Muscle of arm (tissue), 14 donors: ENCODE data around the gene NID2. TPM values are rescaled to one million over a fixed set of nuclear protein-coding genes. Genes with fewer than 3 reads are reported as not detected.

Source experiments
- DNase-seq: peaks from one replicate; pipeline ENCODE4 v3.0.0-alpha.2; 2013
- long read RNA-seq, 11 donors: transcript quantifications; one replicate each; lab custom pipeline, GENCODE V29; 2026
- polyA plus RNA-seq, 12 donors: library from polyadenylated mRNA; unstranded; fragments of 120-200 nt; gene quantifications; one replicate each; pipeline ENCODE4 v1.2.1, GENCODE V29; 2013; ENCODE audit not compliant: insufficient read length in 12 of 12

The NID2 gene
- 100 to 1,000 TPM in 6 of 12 donors, 10 to 100 TPM in 5, not detected in 1; 77.8 to 134 (median 103) TPM for polyA plus RNA-seq
- long read RNA-seq, donor 1, partial matches to known transcripts = 0 of 1 reads
- long read RNA-seq, donor 1, other reads (novel, unspliced or antisense) = 0 of 1 reads
- long read RNA-seq, donor 2, full-length matches to known transcripts = 6 of 19 reads
- long read RNA-seq, donor 2, partial matches to known transcripts = 13 of 19 reads
- long read RNA-seq, donor 2, other reads (novel, unspliced or antisense) = 0 of 19 reads
- long read RNA-seq, donor 3, full-length matches to known transcripts = 4 of 12 reads
- long read RNA-seq, donor 3, partial matches to known transcripts = 8 of 12 reads
- long read RNA-seq, donor 3, other reads (novel, unspliced or antisense) = 0 of 12 reads
- long read RNA-seq, donor 4, full-length matches to known transcripts = 5 of 11 reads
- long read RNA-seq, donor 4, partial matches to known transcripts = 6 of 11 reads
- long read RNA-seq, donor 4, other reads (novel, unspliced or antisense) = 0 of 11 reads
- long read RNA-seq, donor 5, full-length matches to known transcripts = 4 of 29 reads
- long read RNA-seq, donor 5, partial matches to known transcripts = 25 of 29 reads
- long read RNA-seq, donor 5, other reads (novel, unspliced or antisense) = 0 of 29 reads
- long read RNA-seq, donor 6, full-length matches to known transcripts = 3 of 14 reads
- long read RNA-seq, donor 6, partial matches to known transcripts = 11 of 14 reads
- long read RNA-seq, donor 6, other reads (novel, unspliced or antisense) = 0 of 14 reads
- long read RNA-seq, donor 7, full-length matches to known transcripts = 4 of 12 reads
- long read RNA-seq, donor 7, partial matches to known transcripts = 8 of 12 reads
- long read RNA-seq, donor 7, other reads (novel, unspliced or antisense) = 0 of 12 reads
- long read RNA-seq, donor 8, full-length matches to known transcripts = 3 of 16 reads
- long read RNA-seq, donor 8, partial matches to known transcripts = 13 of 16 reads
- long read RNA-seq, donor 8, other reads (novel, unspliced or antisense) = 0 of 16 reads
- long read RNA-seq, donor 9, partial matches to known transcripts = 15 of 17 reads
- long read RNA-seq, donor 9, other reads (novel, unspliced or antisense) = 0 of 17 reads
- long read RNA-seq, donor 10, full-length matches to known transcripts = 5 of 15 reads
- long read RNA-seq, donor 10, partial matches to known transcripts = 10 of 15 reads
- long read RNA-seq, donor 10, other reads (novel, unspliced or antisense) = 0 of 15 reads
- long read RNA-seq, donor 11, full-length matches to known transcripts = 4 of 28 reads
- long read RNA-seq, donor 11, partial matches to known transcripts = 24 of 28 reads
- long read RNA-seq, donor 11, other reads (novel, unspliced or antisense) = 0 of 28 reads

- peak; percentile 94 for DNase-seq
Observed at GRCh38 chr14:52068615-52069306, at the start of gene NID2. TSS of gene NID2 (minus strand) at chr14:52069059. CDS start at chr14:52068994, 65 bp downstream.

DNA sequence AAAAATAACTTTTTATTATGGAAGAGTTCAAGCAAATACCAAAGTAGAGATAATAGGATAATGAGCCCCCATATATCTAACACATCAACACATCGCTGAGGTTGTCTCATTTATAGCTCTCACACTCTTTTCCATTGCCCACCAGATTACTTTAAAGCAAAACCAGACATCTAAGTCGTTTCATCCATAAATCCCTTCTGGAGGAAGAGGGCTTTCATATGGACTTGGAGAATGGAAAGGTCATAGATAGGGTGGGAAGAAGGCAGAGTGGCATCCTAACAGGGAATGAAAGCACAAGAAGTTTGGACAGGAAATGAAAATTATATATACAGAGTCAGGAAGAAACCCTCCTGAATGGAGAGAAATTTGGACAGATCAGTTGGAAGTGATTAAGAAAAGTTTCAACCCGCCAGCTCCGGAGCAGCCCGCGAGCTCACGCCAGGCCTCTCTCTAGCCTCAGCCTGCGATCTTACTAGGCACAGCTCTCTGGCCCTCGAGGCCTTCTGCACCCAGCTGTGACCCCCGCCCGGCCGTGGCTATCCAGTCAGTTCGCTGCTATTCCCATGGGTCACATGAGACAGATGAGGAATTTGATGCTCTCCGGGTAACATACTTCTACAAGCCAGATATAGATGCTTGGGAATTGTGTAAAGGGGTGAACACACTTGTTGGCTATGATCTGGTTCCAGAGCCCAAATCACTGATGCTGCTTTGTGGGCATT, 48.4 kb upstream of the NID2 start:
- DNase-seq = no peak

GRCh38 chr14:52115286-52115685, 46.4 kb upstream of the NID2 start:
- no peak for DNase-seq

DNA sequence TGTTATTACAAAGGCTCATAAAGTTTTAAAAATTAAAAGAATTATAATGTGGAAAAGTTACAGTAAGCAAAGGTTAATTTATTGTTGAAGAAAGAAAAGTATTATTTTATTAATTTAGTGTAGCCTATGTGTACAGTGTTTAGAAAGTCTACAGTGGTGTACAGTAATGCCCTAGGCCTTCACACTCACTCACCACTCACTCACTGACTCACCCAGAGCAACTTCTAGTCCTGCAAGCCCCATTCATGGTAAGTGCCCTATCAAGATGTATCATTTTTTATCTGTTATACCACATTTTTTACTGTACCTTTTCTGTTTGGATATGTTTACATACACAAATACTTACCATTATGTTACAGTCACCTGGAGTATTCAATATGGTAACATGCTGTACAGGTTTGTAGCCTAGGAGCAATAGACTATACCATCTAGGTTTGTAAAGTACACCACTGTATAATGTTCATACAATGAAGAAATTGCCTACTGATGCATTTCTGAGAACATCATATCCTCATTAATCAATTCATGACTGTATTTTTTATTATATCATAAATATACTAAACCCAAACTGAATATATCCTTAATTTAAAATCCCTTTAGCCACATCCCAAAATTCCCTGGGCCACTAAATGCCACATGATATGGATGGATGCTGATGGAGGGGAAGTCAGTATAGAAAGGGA, 43.6 kb upstream of the NID2 start:
- DNase-seq = no peak

- DNase-seq = no peak
Observed at GRCh38 chr14:52111583-52111982, 42.7 kb upstream of the NID2 start.

GRCh38 chr14:52110441-52111086, 41.7 kb upstream of the NID2 start:
- no peak for DNase-seq

- no peak for DNase-seq
Observed at GRCh38 chr14:52108823-52109222, 40.0 kb upstream of the NID2 start.

DNA sequence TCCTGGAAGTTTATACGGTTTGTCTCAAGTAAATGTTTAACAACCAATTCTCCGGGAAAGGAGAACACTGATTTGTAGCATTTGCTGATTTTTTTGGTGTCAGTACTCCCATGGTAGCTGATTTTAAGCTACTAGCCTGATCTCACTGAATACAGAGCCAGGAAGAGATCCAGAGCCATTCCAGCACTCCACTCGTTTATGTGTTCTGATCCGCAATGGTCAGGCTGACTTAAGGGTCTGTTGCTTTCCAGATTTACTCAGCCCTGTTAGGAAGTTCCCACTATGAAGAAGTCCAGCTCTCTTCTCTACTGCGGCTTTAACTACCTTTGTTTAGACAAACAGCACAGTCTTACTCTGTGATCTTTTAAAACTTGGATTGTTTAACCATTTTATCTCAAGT, 38.0 kb upstream of the NID2 start:
- DNase-seq = peak; percentile 71

DNA sequence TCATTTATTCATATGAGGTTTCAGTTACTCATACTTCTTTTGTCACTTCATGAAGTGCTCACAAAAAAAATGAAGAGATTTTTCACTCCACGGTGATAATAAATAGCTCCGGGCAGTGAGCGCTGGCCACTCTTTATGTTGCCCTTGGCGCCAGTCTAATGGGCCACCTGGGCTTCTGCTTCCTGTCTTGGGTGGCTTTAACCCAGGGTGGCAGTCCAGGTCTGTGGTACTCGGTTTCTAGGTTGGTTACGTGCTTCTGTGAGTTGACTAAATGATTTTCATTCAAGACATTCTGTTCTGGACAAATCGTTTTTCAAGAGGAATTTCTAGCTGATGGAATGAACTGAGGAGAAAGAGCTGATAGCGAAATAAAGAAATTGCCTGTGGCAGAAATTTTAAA, 34.6 kb upstream of the NID2 start:
- DNase-seq = no peak

- DNase-seq = no peak
Observed at GRCh38 chr14:52095794-52096193, 26.9 kb upstream of the NID2 start.

DNA sequence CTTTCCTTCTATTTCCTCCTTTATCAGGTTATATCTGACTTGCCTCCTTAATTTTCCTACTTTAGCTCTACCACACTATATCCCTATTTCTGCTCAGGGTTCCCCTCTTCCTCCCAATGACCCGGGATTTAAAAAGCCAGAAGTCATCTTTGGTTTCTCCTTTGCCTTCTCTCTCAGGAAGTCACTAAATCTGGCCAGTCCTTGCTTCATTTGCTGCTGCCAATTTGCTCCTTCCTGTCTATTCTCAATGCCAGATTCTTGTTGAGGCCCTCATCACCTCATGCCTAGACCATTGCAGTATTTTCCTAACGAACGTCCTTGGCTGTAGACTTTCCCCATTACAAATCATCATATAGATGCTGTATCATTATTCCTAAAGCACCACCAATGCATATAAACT, 26.5 kb upstream of the NID2 start:
- DNase-seq = no peak

DNA sequence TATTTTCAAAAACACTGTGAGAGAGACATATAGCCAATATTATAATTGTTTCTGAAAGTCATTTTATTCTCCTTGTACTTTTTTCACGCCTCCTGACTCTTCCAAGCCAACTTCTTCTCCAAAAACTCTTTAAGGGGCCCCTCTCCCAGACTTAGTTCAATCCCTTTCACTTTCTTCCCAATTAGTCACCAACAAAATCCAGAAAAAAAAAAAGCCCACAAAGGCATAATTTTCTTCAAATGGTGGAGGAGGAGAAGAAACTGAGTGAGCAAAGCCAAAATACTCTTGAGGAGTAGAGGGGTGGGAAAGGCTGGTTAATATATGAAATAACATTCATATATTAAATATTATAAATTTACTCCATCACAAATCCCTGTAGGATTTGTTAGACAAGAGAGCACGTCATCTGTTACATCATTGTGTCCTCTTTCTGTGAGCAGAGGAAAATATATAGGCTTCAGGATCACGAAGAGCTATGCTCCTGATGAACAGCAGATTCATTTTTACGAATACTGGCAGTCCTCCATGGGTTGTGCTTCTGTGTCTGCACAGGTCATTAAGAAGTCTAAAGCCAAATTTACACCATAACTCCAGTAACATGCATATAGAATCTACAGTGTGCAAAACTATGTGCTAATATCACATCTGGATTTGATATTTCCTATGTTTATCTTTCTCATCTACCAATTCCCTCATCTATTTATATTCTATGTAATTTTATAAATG, 25.9 kb upstream of the NID2 start:
- DNase-seq = peak; percentile 76

DNA sequence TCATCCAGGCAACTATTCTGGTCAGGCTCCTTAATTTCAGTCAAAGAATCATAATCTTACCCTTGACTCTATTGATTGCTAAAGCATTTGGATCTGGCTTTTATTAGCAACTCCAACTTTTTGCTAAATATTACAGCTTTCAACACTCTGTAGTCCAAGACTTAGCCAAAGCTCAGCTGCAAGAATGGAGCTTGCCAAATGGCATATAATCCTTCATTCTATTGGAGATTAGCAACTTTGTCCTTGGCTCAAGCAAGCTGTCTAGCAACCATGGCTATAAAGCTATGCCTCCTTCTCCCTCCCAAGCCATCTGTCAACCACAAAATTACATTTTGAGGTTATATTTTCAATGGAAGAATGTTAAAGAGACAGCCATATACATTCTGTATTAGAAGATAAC, 23.1 kb upstream of the NID2 start:
- peak; percentile 33 for DNase-seq

DNA sequence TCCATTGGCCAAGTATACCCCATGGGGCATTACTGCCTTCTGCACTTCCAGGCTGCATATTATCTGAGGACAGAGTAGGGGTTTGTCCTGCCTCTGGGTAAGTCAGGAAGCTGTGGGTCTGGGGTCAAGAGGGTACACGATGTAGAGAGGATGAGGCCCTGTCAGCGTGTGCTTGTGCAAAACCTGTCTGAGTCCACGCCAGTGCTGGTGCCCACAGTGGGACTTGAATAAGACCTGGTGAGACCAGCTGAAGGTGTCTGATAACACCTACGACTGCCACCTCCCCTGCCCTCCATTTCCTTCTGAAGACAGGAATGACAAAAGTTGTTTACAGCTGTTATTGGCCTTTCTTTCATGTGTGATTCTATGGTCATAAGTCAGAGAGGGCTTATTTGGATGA, 22.1 kb upstream of the NID2 start:
- DNase-seq = no peak

GRCh38 chr14:52089218-52089617, 20.4 kb upstream of the NID2 start:
- DNase-seq = peak; percentile 73

DNA sequence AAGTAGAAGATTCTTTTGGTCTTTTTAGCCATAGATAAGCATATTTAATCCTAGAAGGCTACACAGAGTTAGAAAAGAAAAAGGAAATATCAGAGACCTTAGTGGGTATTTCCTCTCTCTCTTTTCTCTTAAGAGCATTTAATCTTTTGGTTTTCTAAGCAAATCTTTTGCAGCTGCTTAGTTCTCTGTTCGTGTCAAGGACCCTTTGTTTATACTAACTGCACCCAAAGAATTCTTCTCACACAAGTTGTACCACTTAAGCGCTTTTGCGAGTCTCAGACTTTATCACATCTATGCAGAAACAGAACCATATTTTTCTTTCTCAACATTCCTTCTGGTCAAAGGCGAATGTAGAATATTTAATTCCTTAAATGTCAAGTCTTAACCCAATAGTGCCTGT, 17.9 kb upstream of the NID2 start:
- no peak for DNase-seq

DNA sequence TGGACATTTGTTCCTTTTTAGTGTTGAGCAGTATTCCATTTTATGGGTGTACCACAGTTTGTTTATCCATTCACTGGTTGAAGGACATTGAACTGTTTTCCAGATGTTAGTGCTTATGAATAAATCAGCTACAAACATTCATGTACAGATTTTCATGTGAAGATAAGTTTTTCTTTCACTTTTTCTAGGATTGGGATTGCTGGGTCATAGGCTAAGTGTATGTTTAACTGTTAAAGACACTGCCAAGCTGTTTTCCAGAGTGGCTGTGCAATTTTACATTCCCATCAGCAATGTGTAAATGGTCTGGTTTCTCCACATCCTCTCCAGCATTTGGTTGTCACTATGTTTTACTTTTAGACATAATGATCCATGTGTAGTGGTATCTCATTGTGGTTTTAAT, 14.0 kb upstream of the NID2 start:
- no peak for DNase-seq

- no peak for DNase-seq
Observed at GRCh38 chr14:52081964-52082363, 13.1 kb upstream of the NID2 start.
